GM21528 (cell line): ENCODE measurements around the gene CDADC1.
"Not testable (repeated sequence)": the region's sequence is repeated elsewhere in the genome, so short reads cannot be mapped to it uniquely, and the experiment has no call there.

Experiments
- ATAC-seq: cut with Tn5 transposase; IDR thresholded peaks from one replicate; pipeline ENCODE4 v1.9.1; 2021; ENCODE audit warnings: mild to moderate bottlenecking, moderate library complexity; ENCODE audit not compliant: unreplicated experiment, low FRiP score

The CDADC1 gene

GRCh38 chr13:49310251-49310650 lies 62.5 kb downstream of the CDADC1 start:
- ATAC-seq: no peak

- ATAC-seq: no peak
Observed at GRCh38 chr13:49311816-49312215, 64.1 kb downstream of the CDADC1 start.

- ATAC-seq: no peak
Observed at GRCh38 chr13:49314344-49314882, 66.7 kb downstream of the CDADC1 start.

- no peak for ATAC-seq
Observed at GRCh38 chr13:49315036-49315565, 67.4 kb downstream of the CDADC1 start.

GRCh38 chr13:49315756-49316482 lies 68.2 kb downstream of the CDADC1 start:
- no peak for ATAC-seq

GRCh38 chr13:49319551-49319950 lies 71.8 kb downstream of the CDADC1 start:
- no peak for ATAC-seq

DNA sequence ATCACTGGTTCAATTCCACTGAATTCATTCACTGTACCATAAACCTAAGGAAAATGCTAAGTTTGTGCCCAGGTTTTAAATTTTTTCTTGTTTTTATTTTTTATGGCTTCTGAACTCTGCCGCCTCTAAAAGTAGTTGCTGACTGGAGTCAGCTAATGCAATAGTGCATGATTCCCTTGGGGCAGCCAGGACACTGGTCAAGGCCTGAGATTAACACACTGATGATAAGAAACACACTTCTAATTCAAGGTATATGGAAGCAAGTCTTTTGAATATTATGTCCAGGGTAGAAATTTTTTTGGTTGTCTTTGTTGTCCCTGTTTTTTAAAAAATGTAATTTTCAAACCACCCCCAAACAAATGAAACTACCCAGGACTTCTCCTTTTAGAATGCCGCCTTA lies 72.2 kb downstream of the CDADC1 start:
- no peak for ATAC-seq

- ATAC-seq: no peak
Observed at GRCh38 chr13:49320975-49321374, 73.2 kb downstream of the CDADC1 start.

DNA sequence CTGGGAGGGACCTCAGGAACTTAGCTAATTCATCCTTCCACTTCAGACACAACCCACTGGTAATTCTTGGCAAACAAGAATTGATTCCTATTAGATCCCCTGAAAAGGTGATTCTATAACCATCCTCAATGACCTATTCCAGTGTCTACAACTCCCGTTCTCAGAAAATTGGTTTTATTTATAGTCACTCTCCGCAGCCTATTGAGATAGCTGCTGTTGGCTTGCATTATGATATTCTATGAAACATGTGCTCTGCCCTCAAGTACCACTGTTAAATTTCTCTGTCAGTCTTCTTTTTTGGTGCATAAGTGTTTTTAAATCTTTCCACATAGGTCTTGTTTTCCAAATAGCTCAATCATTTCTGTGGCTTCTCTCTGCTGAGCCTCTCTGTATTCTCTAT lies 75.0 kb downstream of the CDADC1 start:
- ATAC-seq: no peak

DNA sequence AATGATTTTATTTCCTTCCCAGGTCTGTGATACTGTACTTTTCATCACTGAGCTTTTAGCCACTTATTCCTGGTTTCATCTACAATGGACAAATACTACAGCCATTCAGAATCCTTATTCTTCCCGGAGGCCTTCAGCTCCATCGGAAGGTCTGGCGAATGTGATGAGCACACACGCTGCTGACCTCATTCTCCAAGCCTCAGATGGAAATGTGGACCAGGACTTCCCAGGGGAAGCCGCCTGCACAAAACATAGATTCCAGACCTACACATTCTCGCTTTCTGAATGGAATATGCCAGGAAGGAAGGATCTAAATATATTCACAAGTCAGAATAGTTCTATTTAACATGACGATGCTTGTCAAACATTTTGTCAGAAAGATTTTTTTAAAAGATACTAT lies 75.6 kb downstream of the CDADC1 start:
- ATAC-seq: no peak

GRCh38 chr13:49326222-49326917 lies 78.6 kb downstream of the CDADC1 start:
- no peak for ATAC-seq

DNA sequence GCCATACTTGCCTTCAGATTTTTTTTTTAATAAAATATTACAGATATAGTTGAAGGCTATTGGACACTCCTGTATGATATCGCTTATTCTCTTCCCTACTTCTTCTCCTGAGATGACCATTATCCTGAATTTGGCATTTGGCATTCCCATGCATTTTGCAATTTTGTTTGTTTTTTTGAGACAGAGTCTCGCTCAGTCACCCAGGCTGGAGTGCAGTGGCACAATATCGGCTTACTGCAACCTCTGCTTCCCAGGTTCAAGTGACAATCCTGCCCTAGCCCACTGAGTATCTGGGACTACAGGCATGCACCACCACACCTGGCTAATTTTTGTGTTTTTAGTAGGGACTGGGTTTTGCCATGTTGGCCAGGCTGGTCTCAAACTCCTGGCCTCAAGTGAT lies 79.4 kb downstream of the CDADC1 start:
- not testable (repeated sequence) for ATAC-seq

DNA sequence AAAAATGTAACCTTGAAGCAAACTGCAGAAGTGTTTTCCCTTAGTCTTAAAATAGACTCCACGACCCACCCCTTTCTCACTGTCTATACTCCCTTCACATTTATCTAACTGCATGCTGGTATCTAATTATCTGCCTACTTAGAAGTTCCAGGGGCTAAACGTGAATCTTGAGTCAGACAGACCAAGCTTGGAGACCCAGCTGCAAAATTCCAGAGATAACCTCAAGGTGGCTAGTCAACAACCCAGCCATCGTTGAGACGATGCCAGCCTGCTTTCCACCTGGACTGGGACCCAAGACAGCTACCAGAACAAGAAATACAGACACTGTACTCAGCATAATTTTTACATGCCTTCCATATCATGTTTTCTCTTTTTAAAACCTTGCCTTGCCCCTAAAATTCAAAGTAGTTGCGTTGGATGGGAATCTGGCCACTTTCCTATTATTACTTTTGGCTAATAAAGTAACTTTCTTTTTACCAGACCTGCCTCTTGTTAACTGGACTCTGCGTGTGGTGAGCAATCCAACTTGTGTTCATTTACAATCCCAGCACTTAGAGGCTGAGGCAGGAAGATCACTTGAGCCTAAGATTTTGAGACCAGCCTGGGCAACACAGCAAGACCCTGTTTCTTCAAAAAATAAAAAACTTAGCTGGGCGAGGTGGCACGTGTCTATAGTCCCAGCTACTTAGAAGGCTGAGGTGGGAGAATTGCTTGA lies 82.3 kb downstream of the CDADC1 start:
- ATAC-seq: no peak

DNA sequence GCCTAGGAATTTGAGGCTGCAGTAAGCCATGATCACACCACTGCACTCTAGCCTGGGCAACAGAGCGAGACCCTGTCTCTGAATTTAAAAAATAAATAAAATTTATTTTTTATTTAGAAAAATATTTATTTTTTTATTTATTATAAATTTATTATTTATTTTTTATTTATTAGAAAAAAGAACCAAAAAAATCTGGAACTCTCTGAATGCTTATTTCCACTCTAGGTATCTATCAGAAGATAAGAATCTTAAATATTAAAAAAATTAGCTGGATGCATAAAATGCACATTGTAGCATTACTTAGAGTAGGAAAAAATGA lies 82.8 kb downstream of the CDADC1 start:
- ATAC-seq: no peak

DNA sequence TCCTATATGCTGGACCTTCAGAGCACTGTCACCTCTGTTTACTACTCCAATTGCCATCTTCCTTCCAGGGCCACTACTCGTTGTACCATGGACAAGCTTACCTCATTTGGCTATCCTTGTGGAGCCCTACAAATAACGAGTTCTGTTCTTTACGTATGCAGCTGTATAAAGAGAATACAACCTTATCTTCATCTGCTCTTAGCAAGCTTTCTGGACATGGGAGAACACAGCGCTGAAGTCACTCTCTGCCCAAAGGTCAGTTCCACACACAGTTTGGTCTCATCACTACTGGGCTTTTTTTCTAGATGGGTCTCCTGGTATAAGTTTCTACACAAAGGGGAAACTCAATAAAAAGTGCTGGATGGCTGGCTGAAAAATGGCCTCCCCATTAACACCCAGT lies 88.9 kb downstream of the CDADC1 start:
- no peak for ATAC-seq

DNA sequence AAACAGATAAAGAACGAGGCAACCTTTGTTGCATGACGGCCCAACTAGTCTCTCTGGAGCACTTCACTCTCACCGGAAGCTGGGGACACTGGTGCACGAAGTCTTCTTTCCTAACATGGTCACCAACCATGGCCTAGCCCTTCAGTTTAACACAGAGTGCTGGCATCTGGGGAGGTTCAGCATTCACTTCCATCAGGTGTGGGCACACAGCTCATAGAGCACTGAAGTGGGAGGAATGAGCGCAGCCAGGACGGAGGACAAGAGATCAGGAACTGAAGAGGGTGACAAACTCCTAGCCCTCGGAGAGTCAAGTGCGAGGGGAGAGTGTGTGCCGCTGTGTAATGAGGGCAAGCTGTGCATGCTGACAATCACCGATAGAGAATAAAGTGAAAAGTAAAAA lies 92.4 kb downstream of the CDADC1 start:
- no peak for ATAC-seq

- ATAC-seq: no peak
Observed at GRCh38 chr13:49341517-49341916, 93.8 kb downstream of the CDADC1 start.

GRCh38 chr13:49341941-49342340 lies 94.2 kb downstream of the CDADC1 start:
- no peak for ATAC-seq

GRCh38 chr13:49342454-49342853 lies 94.7 kb downstream of the CDADC1 start:
- no peak for ATAC-seq
